IPS-20b (cell line): Measurements from ENCODE around the gene PNMA8A.
A peak's percentile ranks its signal among the peaks of the same experiment; 100 is the strongest.
"Not testable (repeated sequence)": the region's sequence is repeated elsewhere in the genome, so short reads cannot be mapped to it uniquely, and the experiment has no call there.

ENCODE experiments used
- H3K27ac ChIP-seq: one replicate; pipeline ENCODE4 v1.5.1; 2013; ENCODE audit warnings: low read length
- H3K27me3 ChIP-seq: 2 replicates; pipeline ENCODE4 v1.6.1; 2013; ENCODE audit warnings: mild to moderate bottlenecking, low read length, inconsistent platforms; ENCODE audit not compliant: insufficient read depth
- H3K36me3 ChIP-seq: 2 replicates; pipeline ENCODE4 v1.6.1; 2013; ENCODE audit warnings: low read depth, mild to moderate bottlenecking, inconsistent platforms, low read length, moderate library complexity; ENCODE audit not compliant: insufficient read depth
- H3K4me1 ChIP-seq: 2 replicates; pipeline ENCODE4 v1.6.1; 2013; ENCODE audit warnings: mild to moderate bottlenecking, control low read depth, inconsistent platforms, low read length, moderate library complexity; ENCODE audit not compliant: insufficient read depth
- H3K4me3 ChIP-seq: 2 replicates; pipeline ENCODE4 v1.5.1; 2013; ENCODE audit warnings: mild to moderate bottlenecking, low read length, inconsistent platforms
- H3K9ac ChIP-seq: 2 replicates; pipeline ENCODE4 v1.6.1; 2013; ENCODE audit warnings: low read depth, mild to moderate bottlenecking, inconsistent platforms, low read length, moderate library complexity
- H3K9me3 ChIP-seq: 2 replicates; pipeline ENCODE4 v1.6.1; 2013; ENCODE audit warnings: mild to moderate bottlenecking, low read depth, low read length, inconsistent platforms; ENCODE audit not compliant: insufficient read depth

PNMA8A gene

DNA sequence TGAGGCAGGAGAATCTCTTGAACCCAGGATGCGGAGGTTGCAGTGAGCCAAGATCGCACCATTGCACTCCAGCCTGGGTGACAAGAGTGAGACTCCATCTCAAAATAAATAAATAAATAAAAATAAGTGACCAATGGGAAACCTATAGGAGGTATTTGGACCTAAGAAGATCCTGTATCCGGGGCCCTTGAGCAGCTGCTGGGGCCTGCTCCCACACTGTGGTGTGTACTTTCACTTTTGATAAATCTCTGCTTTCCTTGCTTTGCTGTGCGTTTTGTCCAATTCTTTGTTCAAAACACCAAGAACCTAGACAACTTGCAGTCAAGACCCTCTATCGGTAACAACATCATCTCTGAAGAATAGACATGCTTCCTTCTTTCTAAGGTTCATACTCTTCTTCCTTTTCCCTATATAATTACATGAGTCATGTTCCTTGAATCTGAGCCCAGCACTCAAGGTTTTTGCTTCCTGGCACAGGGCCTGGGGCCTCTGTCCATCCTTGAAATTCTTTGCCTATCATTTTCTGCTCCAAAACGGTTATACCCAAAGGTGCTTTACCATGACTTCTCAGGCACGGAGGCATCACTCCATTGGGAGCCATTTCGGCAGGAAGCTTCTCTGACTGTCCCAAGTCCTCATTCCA lies 28.4 kb downstream of the PNMA8A start:
- Histone ChIP-seq H3K27ac (no peak overlapping the region), H3K9ac (no peak overlapping the region), H3K4me1 (no peaks in the 10 kb centered on the region), H3K4me3 (no peak overlapping the region), H3K36me3 (no peaks in the 10 kb centered on the region), H3K9me3 (no peaks in the 10 kb centered on the region), H3K27me3 (no peaks in the 10 kb centered on the region)

DNA sequence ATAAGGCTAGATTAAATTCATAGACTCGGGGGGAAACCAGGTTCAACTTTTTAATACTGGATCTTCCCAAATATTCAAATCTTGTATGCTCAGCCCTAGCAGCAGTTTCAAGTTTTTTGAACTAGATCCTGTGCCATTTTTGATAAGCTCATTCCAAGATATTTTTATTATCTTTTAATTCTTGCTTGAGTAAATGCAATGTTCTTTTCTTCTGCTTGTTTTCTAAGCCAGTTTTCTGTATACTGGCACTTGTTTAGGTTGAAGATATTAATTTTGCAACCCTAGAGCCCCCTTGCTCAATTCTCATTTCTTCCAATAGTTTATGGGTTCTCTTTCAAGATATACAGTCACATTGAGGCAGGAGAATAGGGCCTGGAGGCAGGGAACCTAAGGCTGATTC lies 29.5 kb downstream of the PNMA8A start:
- H3K27me3 ChIP-seq, result no peaks in the 10 kb centered on the region
- no peak overlapping the region for H3K9ac ChIP-seq
- no peak overlapping the region for H3K4me3 ChIP-seq
- no peaks in the 10 kb centered on the region for H3K36me3 ChIP-seq
- no peaks in the 10 kb centered on the region for H3K4me1 ChIP-seq
- H3K9me3 ChIP-seq, result no peaks in the 10 kb centered on the region
- H3K27ac ChIP-seq, result no peak overlapping the region

DNA sequence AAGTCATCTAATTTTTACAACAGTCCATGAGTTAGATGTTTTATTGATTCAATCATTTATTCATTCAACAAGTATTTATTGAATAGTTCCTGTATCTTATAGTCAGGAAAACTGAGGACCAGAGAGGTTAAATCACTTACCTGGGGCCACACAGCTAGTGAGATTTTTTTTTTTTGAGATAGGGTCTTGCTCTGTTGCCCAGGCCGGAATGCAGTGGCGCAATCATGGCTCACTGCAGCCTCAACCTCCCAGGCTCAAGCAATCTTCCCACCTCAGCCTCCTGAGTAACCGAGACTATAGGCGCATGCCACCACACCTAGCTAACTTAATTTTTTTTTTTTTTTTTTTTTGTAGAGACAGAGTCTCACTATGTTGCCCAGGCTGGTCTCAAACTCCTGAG lies 35.7 kb downstream of the PNMA8A start:
- H3K9ac ChIP-seq, H3K27me3 ChIP-seq, H3K9me3 ChIP-seq, H3K4me1 ChIP-seq, H3K36me3 ChIP-seq, H3K27ac ChIP-seq, H3K4me3 ChIP-seq: not testable (repeated sequence)

GRCh38 chr19:46435009-46435408 lies 36.4 kb downstream of the PNMA8A start:
- no peaks in the 10 kb centered on the region for H3K27me3 ChIP-seq
- no peak overlapping the region for H3K4me3 ChIP-seq
- H3K4me1 ChIP-seq, result no peaks in the 10 kb centered on the region
- H3K9ac ChIP-seq, result no peak overlapping the region
- no peaks in the 10 kb centered on the region for H3K9me3 ChIP-seq
- no peak overlapping the region for H3K27ac ChIP-seq
- H3K36me3 ChIP-seq, result no peaks in the 10 kb centered on the region

DNA sequence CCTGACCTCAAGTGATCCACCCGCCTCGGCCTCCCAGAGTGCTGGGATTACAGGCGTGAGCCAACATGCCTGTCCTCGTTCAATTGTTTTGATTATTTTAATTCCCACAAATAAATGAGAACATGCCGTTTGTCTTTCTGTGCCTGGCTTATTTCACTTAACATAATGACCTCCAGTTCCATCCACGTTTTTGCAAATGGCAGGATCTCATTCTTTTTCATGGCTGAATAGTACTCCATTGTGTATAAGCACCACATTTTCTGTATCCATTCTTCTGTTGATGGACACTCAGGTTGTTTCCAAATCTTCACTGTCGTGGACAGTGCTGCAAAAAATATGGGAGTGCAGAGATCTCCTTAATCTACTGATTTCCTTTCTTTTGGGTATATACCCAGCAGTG lies 37.9 kb downstream of the PNMA8A start:
- H3K27me3 ChIP-seq, H3K36me3 ChIP-seq, H3K4me3 ChIP-seq, H3K4me1 ChIP-seq, H3K9ac ChIP-seq, H3K9me3 ChIP-seq, H3K27ac ChIP-seq: not testable (repeated sequence)

GRCh38 chr19:46431824-46432223 lies 39.5 kb downstream of the PNMA8A start:
- H3K4me3 ChIP-seq, result no peak overlapping the region
- H3K9me3 ChIP-seq, result no peaks in the 10 kb centered on the region
- H3K36me3 ChIP-seq, result no peaks in the 10 kb centered on the region
- H3K9ac ChIP-seq, result no peak overlapping the region
- H3K27ac ChIP-seq, result no peak overlapping the region
- 0 out of 2 replicates have a peak, but pooled peaks cover 3% of the 10 kb centered on the region for H3K4me1 ChIP-seq
- H3K27me3 ChIP-seq, result peaks cover 18% of the 10 kb centered on the region

- H3K27ac ChIP-seq, result no peak overlapping the region
- peaks cover 25% of the 10 kb centered on the region for H3K27me3 ChIP-seq
- 0 out of 2 replicates have a peak, but pooled peaks cover 3% of the 10 kb centered on the region for H3K4me1 ChIP-seq
- no peaks in the 10 kb centered on the region for H3K9me3 ChIP-seq
- no peak overlapping the region for H3K4me3 ChIP-seq
- no peak overlapping the region for H3K9ac ChIP-seq
- no peaks in the 10 kb centered on the region for H3K36me3 ChIP-seq
Measured at GRCh38 chr19:46429999-46430398, 41.4 kb downstream of the PNMA8A start.

GRCh38 chr19:46428239-46429135 lies 42.9 kb downstream of the PNMA8A start, which contains the start of gene PNMA8C:
Gene PNMA8C (minus strand): TSS chr19:46428936. CDS start chr19:46428359, 577 bp downstream.
- Histone ChIP-seq H3K36me3 (no peaks in the 10 kb centered on the region), H3K9me3 (no peaks in the 10 kb centered on the region), H3K4me1 (0 out of 2 replicates have a peak, but pooled peaks cover 3% of the 10 kb centered on the region), H3K9ac (no peak within 1 kb of the TSS), H3K27ac (no peak within 1 kb of the TSS), H3K4me3 (peak within 1 kb of the TSS; percentile 60), H3K27me3 (peaks cover 25% of the 10 kb centered on the region)

- no peak overlapping the region for H3K4me3 ChIP-seq
- no peaks in the 10 kb centered on the region for H3K36me3 ChIP-seq
- H3K9ac ChIP-seq, result no peak overlapping the region
- peaks cover 25% of the 10 kb centered on the region for H3K27me3 ChIP-seq
- H3K27ac ChIP-seq, result no peak overlapping the region
- H3K9me3 ChIP-seq, result no peaks in the 10 kb centered on the region
- 0 out of 2 replicates have a peak, but pooled peaks cover 3% of the 10 kb centered on the region for H3K4me1 ChIP-seq
Measured at GRCh38 chr19:46427518-46428045, 43.8 kb downstream of the PNMA8A start.

GRCh38 chr19:46426506-46427162 lies 44.7 kb downstream of the PNMA8A start:
- H3K27me3 ChIP-seq, result peaks cover 25% of the 10 kb centered on the region
- no peaks in the 10 kb centered on the region for H3K9me3 ChIP-seq
- H3K36me3 ChIP-seq, result no peaks in the 10 kb centered on the region
- peak overlapping the region; percentile 87 for H3K4me3 ChIP-seq
- no peak overlapping the region for H3K27ac ChIP-seq
- H3K4me1 ChIP-seq, result 0 out of 2 replicates have a peak, but pooled peaks cover 3% of the 10 kb centered on the region
- H3K9ac ChIP-seq, result peak overlapping the region; percentile 67; the same call in 1 of the 2 replicates

DNA sequence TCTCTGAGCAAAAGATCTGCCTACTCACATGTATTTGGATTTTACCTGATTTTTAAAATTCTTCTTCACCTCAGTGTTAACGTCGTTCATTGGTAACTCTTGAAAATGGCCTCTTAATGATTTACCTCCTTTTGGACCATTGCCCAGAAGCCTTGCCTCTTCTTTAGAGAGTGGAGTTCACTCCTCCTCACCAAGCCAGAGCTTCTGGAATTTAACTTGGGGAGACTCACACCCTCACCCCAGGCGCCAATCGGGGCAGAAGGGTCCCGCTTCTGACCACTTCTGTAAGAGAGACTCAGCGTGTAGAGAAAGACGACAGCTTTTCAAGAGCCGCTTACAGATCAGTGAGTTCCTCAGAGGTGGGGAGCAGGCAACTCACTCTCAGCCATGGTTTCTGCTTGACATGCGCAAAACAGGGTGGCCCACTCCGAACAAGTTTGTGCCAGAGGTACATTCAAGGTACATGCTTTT lies 45.3 kb downstream of the PNMA8A start:
- Histone ChIP-seq H3K4me1 (0 out of 2 replicates have a peak, but pooled peaks cover 3% of the 10 kb centered on the region), H3K9ac (peak overlapping the region; percentile 67; the same call in 1 of the 2 replicates), H3K9me3 (no peaks in the 10 kb centered on the region), H3K27me3 (peaks cover 25% of the 10 kb centered on the region), H3K27ac (no peak overlapping the region), H3K4me3 (peak overlapping the region; percentile 87), H3K36me3 (no peaks in the 10 kb centered on the region)
